OCI-LY3 (cell line): ENCODE results near the gene ANKS1B.
A peak's percentile ranks its signal among the peaks of the same experiment; 100 is the strongest.

Source experiments
- H2AFZ ChIP-seq: fragments of 200-600, 300-600 bp; shearing (Covaris generic); 2 replicates; pipeline ENCODE4 v1.6.0; 2014; ENCODE audit warnings: antibody characterized with exemption, low read depth, low read length
- H3K27ac ChIP-seq: fragments of 200-600, 300-600 bp; sonication (generic); 2 replicates; pipeline ENCODE4 v1.5.1; 2014; ENCODE audit warnings: mild to moderate bottlenecking, low read length, moderate library complexity, mixed read lengths
- H3K27me3 ChIP-seq: fragments of 200-600, 300-600 bp; sonication (generic); 2 replicates; pipeline ENCODE4 v1.6.1; 2014; ENCODE audit warnings: low read depth, low read length, mixed read lengths
- H3K36me3 ChIP-seq: fragments of 200-600, 300-600 bp; sonication (generic); replicated peaks from 2 replicates; pipeline ENCODE3; 2014; ENCODE audit warnings: low read depth, low read length, mixed read lengths
- H3K4me1 ChIP-seq: fragments of 300-600, 200-600 bp; sonication (generic); 2 replicates; pipeline ENCODE4 v1.6.1; 2014; ENCODE audit warnings: low read length, mixed read lengths
- H3K4me2 ChIP-seq: fragments of 200-600, 300-600 bp; sonication (generic); 2 replicates; pipeline ENCODE4 v1.6.1; 2014; ENCODE audit warnings: low read length, mixed read lengths
- H3K4me3 ChIP-seq: fragments of 300-600, 200-600 bp; sonication (generic); 2 replicates; pipeline ENCODE4 v1.5.1; 2014; ENCODE audit warnings: antibody characterized with exemption, mild to moderate bottlenecking, low read length, moderate library complexity
- H3K79me2 ChIP-seq: fragments of 300-600, 200-600 bp; shearing (Covaris generic); 2 replicates; pipeline ENCODE4 v1.6.1; 2014; ENCODE audit warnings: mild to moderate bottlenecking, low read length, mixed read lengths
- H3K9ac ChIP-seq: fragments of 300-600, 200-600 bp; shearing (Covaris generic); 2 replicates; pipeline ENCODE4 v1.6.0; 2014; ENCODE audit warnings: mild to moderate bottlenecking, low read length, moderate library complexity
- H3K9me3 ChIP-seq: fragments of 200-600, 300-600 bp; shearing (Covaris generic); 2 replicates; pipeline ENCODE4 v1.6.1; 2014; ENCODE audit warnings: low read length, mixed read lengths; ENCODE audit not compliant: insufficient read depth
- H4K20me1 ChIP-seq: fragments of 200-600, 300-600 bp; sonication (generic); 2 replicates; pipeline ENCODE4 v1.6.1; 2016; ENCODE audit warnings: low read length, mixed read lengths; ENCODE audit not compliant: insufficient read depth
- EZH2phosphoT487 ChIP-seq: fragments of 200-600 bp; shearing (Covaris generic); IDR thresholded peaks from 2 replicates; pipeline ENCODE4 v1.6.1; 2018; ENCODE audit warnings: antibody characterized with exemption, mixed run types, low read depth
- TF ChIP-seq, protein P1 (sequence below): fragments of 200-600, 300-600 bp; sonication (generic); IDR thresholded peaks from 2 replicates; pipeline ENCODE4 v1.5.1; 2014; ENCODE audit warnings: antibody characterized with exemption, low read length, low read depth

ANKS1B gene

DNA sequence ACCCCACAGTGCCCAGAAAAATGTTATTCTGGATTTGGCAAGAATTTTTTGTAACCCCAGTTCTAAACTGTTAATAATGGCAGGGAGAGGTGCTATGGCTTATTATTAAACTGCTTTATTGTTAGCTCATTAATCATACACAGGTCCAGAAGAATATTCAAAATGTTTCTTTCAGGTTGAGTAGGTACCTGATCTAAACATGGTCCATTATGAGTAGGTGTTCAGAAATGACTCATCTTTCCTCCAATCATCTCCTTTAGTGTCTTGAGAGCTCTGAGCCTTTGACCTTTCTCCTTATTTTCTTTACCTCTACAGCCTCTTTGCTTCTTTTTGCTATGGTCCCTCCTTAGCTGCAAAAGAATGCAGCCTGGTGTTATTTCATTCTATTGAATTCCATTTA, 548.2 kb downstream of the ANKS1B start:
- Histone ChIP-seq H3K27me3 (no peaks in the 10 kb centered on the region), H3K4me2 (peak overlapping the region; percentile 70), H3K79me2 (no peaks in the 10 kb centered on the region), H2AFZ (no peak overlapping the region), H3K4me3 (peak overlapping the region; percentile 37), H3K4me1 (peaks cover 37% of the 10 kb centered on the region), H3K27ac (peak overlapping the region; percentile 74), H3K9ac (peak overlapping the region; percentile 17; the same call in 1 of the 2 replicates), H3K36me3 (peaks cover 20% of the 10 kb centered on the region), H4K20me1 (no peaks in the 10 kb centered on the region), H3K9me3 (peaks cover 8% of the 10 kb centered on the region; the same call in 1 of the 2 replicates)
- TF ChIP-seq, protein P1, sequence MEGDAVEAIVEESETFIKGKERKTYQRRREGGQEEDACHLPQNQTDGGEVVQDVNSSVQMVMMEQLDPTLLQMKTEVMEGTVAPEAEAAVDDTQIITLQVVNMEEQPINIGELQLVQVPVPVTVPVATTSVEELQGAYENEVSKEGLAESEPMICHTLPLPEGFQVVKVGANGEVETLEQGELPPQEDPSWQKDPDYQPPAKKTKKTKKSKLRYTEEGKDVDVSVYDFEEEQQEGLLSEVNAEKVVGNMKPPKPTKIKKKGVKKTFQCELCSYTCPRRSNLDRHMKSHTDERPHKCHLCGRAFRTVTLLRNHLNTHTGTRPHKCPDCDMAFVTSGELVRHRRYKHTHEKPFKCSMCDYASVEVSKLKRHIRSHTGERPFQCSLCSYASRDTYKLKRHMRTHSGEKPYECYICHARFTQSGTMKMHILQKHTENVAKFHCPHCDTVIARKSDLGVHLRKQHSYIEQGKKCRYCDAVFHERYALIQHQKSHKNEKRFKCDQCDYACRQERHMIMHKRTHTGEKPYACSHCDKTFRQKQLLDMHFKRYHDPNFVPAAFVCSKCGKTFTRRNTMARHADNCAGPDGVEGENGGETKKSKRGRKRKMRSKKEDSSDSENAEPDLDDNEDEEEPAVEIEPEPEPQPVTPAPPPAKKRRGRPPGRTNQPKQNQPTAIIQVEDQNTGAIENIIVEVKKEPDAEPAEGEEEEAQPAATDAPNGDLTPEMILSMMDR: no peak
- no peak for TF ChIP-seq EZH2phosphoT487

DNA sequence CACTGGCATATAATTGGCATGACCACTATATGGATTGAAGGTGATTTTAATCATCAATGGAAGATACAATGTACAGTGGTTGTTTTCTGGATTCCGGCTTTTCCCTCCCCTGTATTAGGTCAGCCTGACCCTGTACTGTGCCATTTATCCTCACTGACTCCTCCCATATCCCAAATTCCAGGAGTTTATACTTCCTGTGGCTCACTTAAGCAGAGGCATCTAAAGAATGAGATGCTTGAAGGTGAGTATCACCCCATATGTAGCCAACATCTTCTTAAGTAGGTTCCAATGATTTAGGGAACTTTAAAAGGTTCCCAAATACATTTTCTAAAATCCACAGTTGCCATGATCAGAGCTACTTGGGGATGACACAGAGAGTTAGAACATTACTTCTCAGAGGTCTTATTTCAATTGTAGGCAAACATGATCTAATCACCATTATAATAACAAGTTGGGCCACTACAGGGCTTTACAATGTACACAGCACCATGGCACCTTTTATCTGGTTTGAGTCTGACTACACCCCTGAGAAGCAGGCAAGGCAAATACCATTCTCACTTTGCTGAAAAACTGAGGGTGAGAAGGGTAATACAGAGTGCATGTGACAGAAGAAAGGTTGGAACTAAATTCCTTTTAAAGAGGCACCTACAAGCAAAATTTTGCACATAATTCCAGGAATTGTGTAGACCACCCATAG, 549.5 kb downstream of the ANKS1B start:
- Histone ChIP-seq H4K20me1 (no peaks in the 10 kb centered on the region), H3K4me1 (peaks cover 40% of the 10 kb centered on the region), H3K27me3 (no peaks in the 10 kb centered on the region), H3K4me2 (no peak overlapping the region), H3K79me2 (no peaks in the 10 kb centered on the region), H3K27ac (no peak overlapping the region), H3K4me3 (no peak overlapping the region), H3K9ac (no peak overlapping the region), H2AFZ (no peak overlapping the region), H3K36me3 (peaks cover 20% of the 10 kb centered on the region), H3K9me3 (peaks cover 8% of the 10 kb centered on the region; the same call in 1 of the 2 replicates)
- TF ChIP-seq EZH2phosphoT487: no peak
- TF ChIP-seq, protein P1: no peak

DNA sequence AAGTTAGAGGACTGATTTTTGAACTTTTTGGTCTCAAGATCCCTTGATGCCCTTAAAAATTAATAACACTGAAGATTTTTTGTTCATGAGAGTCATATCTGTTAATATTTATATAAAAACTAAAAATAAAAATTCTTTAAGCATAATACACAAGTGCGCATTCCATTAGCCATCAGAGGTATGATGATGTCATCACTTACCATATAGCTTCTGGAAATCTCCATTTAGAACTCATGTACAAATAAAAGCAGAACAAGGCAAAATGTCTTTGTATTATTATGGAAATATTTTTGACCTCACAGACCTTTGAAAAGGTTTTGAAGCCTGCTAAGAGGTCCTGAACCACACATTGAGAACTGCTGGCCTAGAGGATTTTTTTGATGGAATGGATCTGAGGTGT, 551.6 kb downstream of the ANKS1B start:
- TF ChIP-seq EZH2phosphoT487: no peak
- TF ChIP-seq, protein P1: no peak
- Histone ChIP-seq H2AFZ (no peak overlapping the region), H3K4me3 (no peak overlapping the region), H3K9me3 (no peaks in the 10 kb centered on the region), H3K79me2 (no peaks in the 10 kb centered on the region), H3K27me3 (no peaks in the 10 kb centered on the region), H3K27ac (no peak overlapping the region), H3K9ac (no peak overlapping the region), H4K20me1 (no peaks in the 10 kb centered on the region), H3K36me3 (peaks cover 11% of the 10 kb centered on the region), H3K4me2 (no peak overlapping the region), H3K4me1 (peaks cover 33% of the 10 kb centered on the region)

DNA sequence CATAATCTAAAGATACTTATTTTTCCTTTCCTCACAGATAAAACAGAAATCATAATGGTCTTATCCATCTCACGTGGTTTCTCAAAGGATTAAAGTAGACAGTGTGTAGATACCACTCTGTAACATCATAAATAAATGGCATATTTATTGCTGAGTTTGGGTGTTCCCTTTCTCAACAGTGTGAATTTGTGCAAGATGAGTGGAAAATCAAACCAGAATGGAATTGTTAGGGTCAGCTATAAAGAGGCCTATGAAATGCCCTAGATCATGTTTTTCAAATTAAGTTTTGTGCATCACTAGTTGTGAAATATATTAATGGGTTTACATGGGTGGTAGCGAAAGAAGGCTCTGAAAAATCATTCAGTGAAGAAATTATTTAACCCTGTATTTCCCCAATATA, 553.5 kb downstream of the ANKS1B start:
- no peak overlapping the region for H3K27ac ChIP-seq
- H3K4me3 ChIP-seq: no peak overlapping the region
- H3K9ac ChIP-seq: no peak overlapping the region
- H3K9me3 ChIP-seq: no peaks in the 10 kb centered on the region
- H3K27me3 ChIP-seq: no peaks in the 10 kb centered on the region
- H3K36me3 ChIP-seq: no peaks in the 10 kb centered on the region
- H3K4me1 ChIP-seq: peaks cover 30% of the 10 kb centered on the region
- TF ChIP-seq EZH2phosphoT487: no peak
- TF ChIP-seq, protein P1: no peak
- no peaks in the 10 kb centered on the region for H3K79me2 ChIP-seq
- H4K20me1 ChIP-seq: no peaks in the 10 kb centered on the region
- H2AFZ ChIP-seq: no peak overlapping the region
- no peak overlapping the region for H3K4me2 ChIP-seq
